ENCODE measurements around the gene IRF2.
"Not testable (repeated sequence)": the region's sequence is repeated elsewhere in the genome, so short reads cannot be mapped to it uniquely, and the experiment has no call there.

IRF2 gene

GRCh38 chr4:184343502-184344177 lies 130.7 kb downstream of the IRF2 start:
- DNase-seq (ENCODE audit: low read depth), result peak; percentile 47
- peak overlapping the region; percentile 74 for H3K4me3 ChIP-seq (ENCODE audit: low read depth, low read length)

- DNase-seq (ENCODE audit: low read depth); H3K4me3 ChIP-seq (ENCODE audit: low read depth, low read length): not testable (repeated sequence)
Observed at GRCh38 chr4:184342857-184343237, 131.5 kb downstream of the IRF2 start.

DNA sequence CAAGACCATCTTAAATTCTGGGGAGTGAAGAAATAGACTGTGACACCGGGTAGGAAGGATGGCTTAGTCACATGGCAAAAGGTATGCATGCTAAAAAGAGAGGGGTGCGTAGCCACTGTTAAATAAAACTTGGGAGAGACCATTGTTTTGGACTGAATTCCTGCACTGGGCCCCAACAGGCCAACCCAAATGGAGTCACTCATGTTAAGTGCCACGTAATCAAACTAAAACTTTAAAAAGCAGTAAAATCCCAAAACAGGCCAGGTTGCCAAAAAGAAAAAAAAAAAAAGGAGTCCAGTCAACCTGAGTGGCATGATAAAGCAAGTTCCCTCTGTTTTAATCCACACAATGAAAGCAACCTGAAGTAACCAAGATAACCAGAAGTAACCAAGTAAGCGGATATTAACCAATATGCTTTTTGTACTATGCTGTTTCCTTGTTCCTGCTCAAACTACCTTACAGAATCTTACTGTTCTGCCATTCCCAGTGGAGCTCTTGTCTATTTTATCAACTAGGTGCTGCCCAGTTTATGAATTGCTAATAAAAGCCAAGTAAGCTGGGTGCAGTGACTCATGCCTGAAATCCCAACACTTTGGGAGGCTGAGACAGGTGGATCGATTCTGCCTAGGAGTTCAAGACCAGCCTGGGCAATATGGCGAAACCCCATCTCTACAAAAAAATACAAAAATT lies 132.0 kb downstream of the IRF2 start:
- no peak for DNase-seq (ENCODE audit: low read depth)
- H3K4me3 ChIP-seq (ENCODE audit: low read depth, low read length), result no peak overlapping the region

- DNase-seq (ENCODE audit: low read depth), result not testable (repeated sequence)
Observed at GRCh38 chr4:184339398-184340193, 134.8 kb downstream of the IRF2 start.

GRCh38 chr4:184337907-184338306 lies 136.4 kb downstream of the IRF2 start:
- no peak for DNase-seq (ENCODE audit: low read depth)

More at GRCh38 chr4:184339398-184340193, 134.8 kb downstream of the IRF2 start:
- not testable (repeated sequence) for H3K4me3 ChIP-seq (ENCODE audit: low read depth, low read length)

More at GRCh38 chr4:184337907-184338306, 136.4 kb downstream of the IRF2 start:
- no peak overlapping the region for H3K4me3 ChIP-seq (ENCODE audit: low read depth, low read length)
